Measurements from ENCODE around the gene CCL20.

- TF ChIP-seq CTCF (conservative IDR thresholded peaks at IDR 0.05; ENCODE audit: low read length) (no peak), EZH2phosphoT487 (IDR thresholded peaks at IDR 0.05; ENCODE audit: borderline replicate concordance, low read depth, low read length) (no peak)
These were observed 49.3 kb downstream of the CCL20 start for GRCh38 chr2:227862741-227863588.

Measured in OCI-LY7 (cell line).